IPS-18a (cell line): ENCODE data around the gene CCL13.

Experiments
- H3K27ac ChIP-seq: one replicate; pipeline ENCODE4 v1.5.1; 2013; ENCODE audit warnings: low read length
- H3K27me3 ChIP-seq: one replicate; pipeline ENCODE4 v1.6.1; 2013; ENCODE audit warnings: mild to moderate bottlenecking, low read length; ENCODE audit not compliant: control insufficient read depth, insufficient read depth
- H3K36me3 ChIP-seq: one replicate; pipeline ENCODE4 v1.6.1; 2013; ENCODE audit warnings: low read depth, low read length; ENCODE audit not compliant: control insufficient read depth
- H3K4me1 ChIP-seq: one replicate; pipeline ENCODE4 v1.6.1; 2013; ENCODE audit warnings: low read depth, low read length; ENCODE audit not compliant: control insufficient read depth
- H3K4me3 ChIP-seq: one replicate; pipeline ENCODE4 v1.5.1; 2013; ENCODE audit warnings: low read length
- H3K9ac ChIP-seq: one replicate; pipeline ENCODE4 v1.6.1; 2013; ENCODE audit warnings: mild to moderate bottlenecking, low read length, moderate library complexity
- H3K9me3 ChIP-seq: one replicate; pipeline ENCODE4 v1.6.1; 2013; ENCODE audit warnings: low read depth, low read length; ENCODE audit not compliant: control insufficient read depth

CCL13 gene

DNA sequence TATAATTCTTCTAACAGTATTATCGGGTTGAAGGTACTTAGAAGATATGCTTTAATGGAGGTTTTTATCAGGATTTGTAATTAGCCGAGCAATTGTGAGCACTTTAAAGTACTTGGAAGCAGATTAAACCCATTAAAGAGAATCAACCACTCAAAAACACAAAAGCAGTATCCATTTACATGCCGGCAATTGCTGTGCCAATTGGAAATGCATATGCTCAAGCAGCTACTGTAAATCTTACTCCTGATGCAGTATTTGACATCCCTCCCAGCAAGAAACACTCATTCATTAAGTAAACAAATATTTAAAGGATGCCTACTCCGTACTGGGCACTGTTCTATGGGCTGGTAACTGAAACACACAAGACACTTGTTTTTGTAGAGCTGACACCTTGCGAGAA, 18.2 kb downstream of the CCL13 start:
- H3K9me3 ChIP-seq, result no peaks in the 10 kb centered on the region
- no peak overlapping the region for H3K9ac ChIP-seq
- no peak overlapping the region for H3K27ac ChIP-seq
- no peaks in the 10 kb centered on the region for H3K4me1 ChIP-seq
- no peak overlapping the region for H3K4me3 ChIP-seq
- H3K27me3 ChIP-seq, result no peaks in the 10 kb centered on the region
- H3K36me3 ChIP-seq, result no peaks in the 10 kb centered on the region

DNA sequence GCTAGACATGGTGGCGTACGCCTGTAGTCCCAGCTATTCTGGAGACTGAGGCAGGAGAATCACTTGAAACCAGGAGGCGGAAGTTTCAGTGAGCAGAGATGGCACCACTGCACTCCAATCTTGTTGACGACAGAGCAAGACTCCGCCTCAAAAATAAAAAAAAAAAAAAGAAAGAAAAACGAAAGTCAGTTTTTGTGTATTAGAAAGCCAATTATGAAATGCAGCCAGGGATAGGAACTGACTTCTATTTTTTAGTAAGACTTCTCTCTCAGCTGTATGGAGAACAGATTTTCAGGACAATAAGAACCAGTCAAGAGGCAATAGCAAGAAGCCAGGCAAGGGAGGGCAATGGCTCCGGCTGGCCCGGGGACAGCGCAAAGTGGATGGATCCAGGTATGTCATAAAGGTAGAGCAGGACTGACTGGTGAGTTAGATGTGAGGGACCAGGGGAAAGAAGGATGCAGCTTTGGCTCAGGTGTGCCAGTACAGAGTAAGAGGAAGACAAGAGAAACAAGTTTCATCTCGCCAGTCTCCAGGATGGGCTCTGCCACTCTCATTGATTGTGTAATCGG, 19.2 kb downstream of the CCL13 start:
- Histone ChIP-seq H3K36me3 (no peaks in the 10 kb centered on the region), H3K9me3 (no peaks in the 10 kb centered on the region), H3K9ac (no peak overlapping the region), H3K4me1 (no peaks in the 10 kb centered on the region), H3K27me3 (no peaks in the 10 kb centered on the region), H3K4me3 (no peak overlapping the region), H3K27ac (no peak overlapping the region)

DNA sequence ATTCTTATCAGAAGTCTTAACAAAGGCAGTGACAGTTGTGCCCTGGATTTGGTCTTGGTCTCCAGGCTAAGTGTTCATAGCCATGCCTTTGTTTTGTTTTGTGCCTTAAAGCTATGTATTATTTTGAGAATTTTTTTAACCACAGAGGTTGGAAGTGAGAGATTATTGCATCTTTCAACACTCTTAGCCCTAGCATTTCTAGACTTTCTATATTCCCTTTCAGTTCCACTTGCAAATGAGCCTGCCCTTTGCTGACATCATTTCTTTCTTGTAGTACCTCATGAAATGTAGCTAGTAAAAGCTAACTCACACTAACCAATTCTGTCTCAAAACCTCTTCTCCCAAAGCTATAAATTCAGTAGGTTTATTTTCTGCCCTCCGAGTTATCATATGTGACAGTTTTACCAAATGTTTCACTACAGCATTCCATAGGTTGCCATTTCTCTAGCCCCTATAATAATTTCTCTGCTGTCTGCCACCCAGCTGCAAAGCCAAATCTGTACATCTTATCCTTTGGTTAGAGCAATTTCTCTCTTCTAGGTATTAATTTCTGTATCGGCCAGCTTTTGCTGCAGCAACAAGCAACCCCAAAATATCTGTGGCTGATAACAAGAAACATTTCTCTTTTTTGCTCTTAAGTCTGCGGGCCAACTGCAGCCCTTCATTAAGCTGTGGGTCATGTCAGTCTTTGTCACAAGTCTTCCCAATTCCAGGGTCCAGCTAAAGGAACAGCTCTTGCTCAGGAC, 21.0 kb downstream of the CCL13 start:
- Histone ChIP-seq H3K4me1 (no peaks in the 10 kb centered on the region), H3K27ac (no peak overlapping the region), H3K27me3 (no peaks in the 10 kb centered on the region), H3K9ac (no peak overlapping the region), H3K9me3 (no peaks in the 10 kb centered on the region), H3K4me3 (no peak overlapping the region), H3K36me3 (no peaks in the 10 kb centered on the region)

DNA sequence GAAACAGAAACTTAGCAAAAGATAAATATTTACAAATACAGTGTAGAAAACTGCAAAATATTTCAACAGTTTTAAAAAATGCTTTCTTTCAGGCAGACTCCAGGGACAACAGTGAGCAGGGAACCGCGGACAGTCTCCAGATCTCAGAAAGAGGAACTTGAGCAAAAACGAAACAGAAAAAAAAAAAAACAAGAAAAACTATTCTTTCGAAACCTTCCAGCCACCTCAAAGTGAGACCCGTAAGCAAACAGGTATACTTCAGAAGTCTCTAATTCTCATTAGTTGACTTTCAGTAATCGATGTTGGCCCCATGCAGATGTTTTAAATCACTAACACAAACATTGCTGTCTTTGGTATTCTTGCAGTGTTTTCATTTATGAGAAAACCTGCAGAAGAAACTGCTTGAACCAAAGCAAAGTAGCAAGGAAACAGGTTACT, 22.4 kb downstream of the CCL13 start:
- H3K9me3 ChIP-seq, result no peaks in the 10 kb centered on the region
- no peaks in the 10 kb centered on the region for H3K4me1 ChIP-seq
- H3K4me3 ChIP-seq, result no peak overlapping the region
- no peaks in the 10 kb centered on the region for H3K36me3 ChIP-seq
- no peak overlapping the region for H3K9ac ChIP-seq
- H3K27ac ChIP-seq, result no peak overlapping the region
- no peaks in the 10 kb centered on the region for H3K27me3 ChIP-seq

DNA sequence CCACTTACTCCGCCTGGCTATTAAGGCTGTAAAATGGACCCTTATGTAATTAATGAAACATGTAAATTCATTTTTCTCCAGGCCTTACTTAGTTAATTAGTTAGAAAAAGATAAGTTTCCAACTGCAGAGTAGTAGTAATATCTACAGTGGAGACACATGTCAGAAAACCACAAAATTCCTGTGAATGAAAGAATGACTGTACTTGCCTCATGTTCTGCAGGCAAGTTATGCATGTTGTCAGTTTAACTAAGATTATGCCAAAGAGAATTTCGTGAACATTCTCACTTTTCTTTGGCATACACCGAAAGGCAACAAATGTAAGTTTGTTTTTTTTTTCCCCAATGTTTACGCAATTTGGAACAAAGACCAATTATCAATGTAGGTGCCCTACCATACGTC, 23.6 kb downstream of the CCL13 start:
- no peaks in the 10 kb centered on the region for H3K9me3 ChIP-seq
- H3K27ac ChIP-seq, result no peak overlapping the region
- no peak overlapping the region for H3K4me3 ChIP-seq
- no peaks in the 10 kb centered on the region for H3K4me1 ChIP-seq
- no peak overlapping the region for H3K9ac ChIP-seq
- no peaks in the 10 kb centered on the region for H3K36me3 ChIP-seq
- H3K27me3 ChIP-seq, result no peaks in the 10 kb centered on the region

DNA sequence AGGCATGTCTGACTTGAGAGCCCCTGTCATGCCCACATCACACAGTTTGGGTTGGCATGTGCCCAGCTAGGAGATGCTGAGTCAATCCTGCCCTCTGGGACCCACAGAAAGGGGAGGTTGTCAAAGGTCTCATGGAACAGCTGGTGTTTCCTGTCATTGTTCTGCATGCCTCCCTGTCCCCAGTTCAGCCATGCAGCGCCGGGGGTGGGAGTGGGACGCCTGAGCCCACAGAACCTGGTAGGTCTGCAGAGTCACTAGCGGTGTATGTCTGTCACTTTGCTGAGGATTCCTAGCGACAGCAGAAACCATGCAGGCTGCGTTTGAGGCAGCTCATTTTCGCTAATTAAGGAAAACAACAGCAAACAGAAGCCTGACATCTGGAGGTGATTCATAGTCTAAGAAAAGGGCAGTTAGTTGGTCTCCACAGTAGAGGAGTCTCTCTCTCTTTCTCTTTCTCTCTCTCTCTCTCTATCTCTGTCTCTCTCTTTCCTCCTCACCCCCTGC, 26.4 kb downstream of the CCL13 start:
- Histone ChIP-seq H3K4me3 (no peak overlapping the region), H3K27me3 (no peaks in the 10 kb centered on the region), H3K27ac (no peak overlapping the region), H3K4me1 (no peaks in the 10 kb centered on the region), H3K9me3 (no peaks in the 10 kb centered on the region), H3K9ac (no peak overlapping the region), H3K36me3 (no peaks in the 10 kb centered on the region)

DNA sequence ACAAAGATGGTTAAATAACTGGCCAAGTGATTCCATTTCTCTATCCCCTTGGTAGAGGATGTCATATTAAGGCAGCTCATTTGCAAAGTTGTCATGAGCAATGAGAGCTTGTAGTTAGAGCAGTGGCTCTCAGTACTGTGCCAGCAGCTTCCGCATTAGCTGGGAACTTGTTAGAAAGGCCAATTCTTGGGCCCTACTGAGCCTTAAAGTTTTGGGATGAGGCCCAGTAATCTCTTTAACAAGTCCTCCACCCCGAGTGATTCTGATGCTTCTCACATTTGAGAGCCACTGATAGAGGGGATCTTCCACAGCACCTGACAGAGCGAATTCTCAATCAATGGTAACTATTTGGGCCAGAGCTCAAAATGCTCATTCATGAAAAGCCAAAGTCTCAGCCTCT, 26.9 kb downstream of the CCL13 start:
- Histone ChIP-seq H3K9ac (no peak overlapping the region), H3K27ac (no peak overlapping the region), H3K4me1 (no peaks in the 10 kb centered on the region), H3K36me3 (no peaks in the 10 kb centered on the region), H3K4me3 (no peak overlapping the region), H3K27me3 (no peaks in the 10 kb centered on the region), H3K9me3 (no peaks in the 10 kb centered on the region)

DNA sequence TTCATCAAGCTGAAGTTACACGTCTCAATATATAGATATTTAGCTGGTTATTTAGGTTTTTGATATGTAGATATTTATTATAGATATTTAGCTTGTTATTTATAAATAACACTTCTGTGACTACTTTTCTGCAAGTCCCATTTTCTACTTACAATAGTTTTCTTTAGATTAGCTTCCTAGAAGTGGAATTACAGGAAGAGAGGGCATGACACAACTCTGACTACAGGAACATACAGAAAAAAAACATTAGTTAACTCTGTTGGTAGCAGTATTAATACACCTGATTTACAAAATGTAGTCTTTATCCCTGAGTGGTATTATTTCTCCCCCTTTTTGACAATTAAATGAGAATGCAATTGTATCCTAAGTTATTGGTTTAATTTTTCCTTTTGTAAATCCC, 28.0 kb downstream of the CCL13 start:
- Histone ChIP-seq H3K9me3 (no peaks in the 10 kb centered on the region), H3K4me3 (no peak overlapping the region), H3K27me3 (no peaks in the 10 kb centered on the region), H3K4me1 (no peaks in the 10 kb centered on the region), H3K36me3 (no peaks in the 10 kb centered on the region), H3K9ac (no peak overlapping the region), H3K27ac (no peak overlapping the region)

DNA sequence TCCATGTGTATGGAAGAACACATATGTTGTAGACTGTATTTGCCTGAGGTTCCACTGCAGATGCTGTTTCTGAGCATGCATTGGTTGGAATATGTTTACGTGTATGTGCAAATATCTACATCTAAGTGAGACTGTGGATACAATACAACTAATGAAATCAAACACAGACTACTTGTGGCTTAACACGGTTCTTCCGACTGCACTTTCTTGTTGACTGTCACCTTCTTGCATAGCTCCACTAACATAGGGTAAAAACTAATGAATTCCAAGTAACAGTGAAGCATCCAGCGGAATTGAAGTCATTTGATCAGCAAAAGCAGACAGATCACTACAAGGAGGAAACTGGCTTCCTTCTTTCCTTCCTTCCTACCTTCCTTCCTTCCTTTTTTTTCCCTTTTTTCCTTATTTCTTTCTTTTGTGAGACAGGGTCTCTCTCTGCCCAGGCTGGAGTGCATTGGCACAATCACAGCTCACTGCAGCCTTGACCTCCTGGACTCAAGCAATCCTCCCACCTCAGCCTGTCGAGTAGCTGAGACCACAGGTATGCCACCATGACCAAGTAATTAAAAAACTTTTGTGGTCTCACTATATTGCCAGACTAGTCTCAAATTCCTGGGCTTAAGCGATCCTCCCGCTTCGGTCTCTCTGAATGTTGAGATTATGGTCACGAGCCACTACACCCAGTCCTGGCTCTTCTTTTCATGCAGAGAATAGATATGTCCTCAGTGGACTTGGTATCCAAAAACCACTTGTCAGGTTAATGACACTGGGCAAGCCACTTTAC, 28.7 kb downstream of the CCL13 start:
- H3K27ac ChIP-seq, result no peak overlapping the region
- H3K4me1 ChIP-seq, result no peaks in the 10 kb centered on the region
- no peaks in the 10 kb centered on the region for H3K9me3 ChIP-seq

DNA sequence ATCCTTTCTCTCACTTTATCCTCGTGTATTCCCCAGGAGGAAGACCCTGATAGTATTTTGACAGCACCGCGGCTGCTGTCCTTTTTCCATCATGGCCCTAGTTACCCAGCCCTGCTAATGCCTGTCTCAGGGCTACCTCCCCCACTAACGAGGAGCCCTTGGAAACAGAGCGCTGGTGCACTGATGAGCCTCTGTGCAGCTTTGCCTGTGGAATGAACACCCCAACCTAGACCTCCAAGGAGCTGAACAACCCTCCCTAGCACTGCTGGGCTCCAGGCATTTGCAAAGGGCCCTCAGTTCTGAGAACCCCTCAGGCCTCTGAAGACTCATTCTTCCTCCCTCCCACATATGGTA, 30.0 kb downstream of the CCL13 start:
- no peaks in the 10 kb centered on the region for H3K9me3 ChIP-seq
- H3K4me1 ChIP-seq, result no peaks in the 10 kb centered on the region
- no peaks in the 10 kb centered on the region for H3K27me3 ChIP-seq
- H3K27ac ChIP-seq, result no peak overlapping the region
- H3K9ac ChIP-seq, result no peak overlapping the region
- no peaks in the 10 kb centered on the region for H3K36me3 ChIP-seq
- H3K4me3 ChIP-seq, result no peak overlapping the region

More for the DNA sequence above, 28.7 kb downstream of the CCL13 start:
- Histone ChIP-seq H3K27me3 (no peaks in the 10 kb centered on the region), H3K36me3 (no peaks in the 10 kb centered on the region), H3K9ac (no peak overlapping the region), H3K4me3 (no peak overlapping the region)

DNA sequence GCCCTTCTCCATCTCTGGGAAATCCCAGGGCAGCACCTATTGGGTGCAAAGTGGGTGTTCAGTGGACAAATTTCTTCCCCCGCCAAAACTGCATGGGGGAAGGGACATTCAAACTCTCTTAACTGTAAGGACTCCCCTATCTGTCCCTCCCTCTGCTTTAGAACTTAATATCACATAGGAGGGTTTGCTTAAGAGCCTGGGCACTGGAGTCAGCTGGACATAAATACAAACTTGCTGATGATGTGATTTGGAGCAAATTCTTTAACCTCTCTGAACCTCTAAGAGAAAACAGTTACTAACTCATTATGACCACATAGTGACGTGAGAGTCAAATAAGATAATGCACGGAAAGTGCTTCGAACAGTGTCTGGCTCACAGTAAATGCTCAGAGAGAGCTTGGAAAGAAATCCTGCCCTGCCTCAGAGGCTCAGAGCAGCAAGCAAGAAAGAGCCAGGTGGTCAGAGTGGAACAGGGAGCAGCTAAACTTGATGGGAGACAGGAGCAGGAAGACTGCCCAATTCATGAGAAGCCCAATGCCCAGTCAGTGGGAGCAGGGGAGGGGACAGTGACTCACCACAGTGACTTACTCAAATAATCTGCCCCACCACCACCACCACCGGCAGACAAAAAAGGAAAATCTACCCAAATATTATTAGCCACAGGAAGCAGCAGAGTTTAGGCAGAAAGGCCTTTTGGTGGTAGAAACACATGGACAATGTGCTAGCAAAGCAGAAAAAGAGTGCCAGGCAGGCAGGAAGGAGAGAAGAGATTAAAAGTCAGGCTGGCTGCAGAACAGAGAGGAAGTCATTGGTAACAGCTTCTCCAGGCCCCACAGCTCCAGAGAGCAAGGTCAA, 30.6 kb downstream of the CCL13 start:
- H3K9me3 ChIP-seq, result no peaks in the 10 kb centered on the region
- H3K4me1 ChIP-seq, result no peaks in the 10 kb centered on the region
- H3K4me3 ChIP-seq, result no peak overlapping the region
- no peak overlapping the region for H3K9ac ChIP-seq
- no peaks in the 10 kb centered on the region for H3K36me3 ChIP-seq
- no peak overlapping the region for H3K27ac ChIP-seq
- H3K27me3 ChIP-seq, result no peaks in the 10 kb centered on the region
